Measurements from ENCODE around the gene FKBP1A. TPM values are rescaled to one million over a fixed set of nuclear protein-coding genes. Genes with fewer than 3 reads are reported as not detected.

FKBP1A gene
- total RNA-seq, 2 experiments from 2014 or later = 259 to 282 TPM

DNA sequence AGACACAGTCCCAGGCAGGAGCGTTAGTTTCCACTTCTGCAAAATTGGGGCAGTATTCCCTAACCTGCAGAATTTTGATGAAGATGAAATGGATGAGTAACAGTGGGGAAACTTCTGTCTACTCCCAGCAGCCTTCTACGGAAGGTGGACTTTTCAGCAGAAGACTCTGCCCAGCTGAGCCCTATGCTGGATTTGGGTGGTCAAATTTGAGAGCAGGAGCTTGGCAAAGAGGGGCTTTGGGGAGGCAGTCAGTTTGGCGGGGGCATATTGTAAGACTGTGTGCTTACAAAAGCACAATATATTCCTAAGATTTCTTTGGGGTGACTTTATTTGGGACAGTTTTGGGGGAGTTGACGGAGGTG, 58.5 kb downstream of the FKBP1A start:
- TF ChIP-seq CTCF (IDR thresholded peaks at IDR 0.05) = no peak
- H3K4me1 Mint-ChIP-seq (ENCODE audit: low read depth) = peaks cover 51% of the 10 kb centered on the region
- no peak for ATAC-seq
- H3K27ac Mint-ChIP-seq = no peak overlapping the region
- no peaks in the 10 kb centered on the region for H3K9me3 Mint-ChIP-seq
- no peaks in the 10 kb centered on the region for H3K27me3 Mint-ChIP-seq
- ChIA-PET CTCF (no interaction called here), POLR2A (no interaction called here)
- H3K4me3 Mint-ChIP-seq = no peak overlapping the region
- H3K36me3 Mint-ChIP-seq (ENCODE audit: low read depth) = peaks cover 42% of the 10 kb centered on the region
- DNase-seq = no peak
- intact Hi-C loops (cut with micrococcal nuclease) = no loop called here

DNA sequence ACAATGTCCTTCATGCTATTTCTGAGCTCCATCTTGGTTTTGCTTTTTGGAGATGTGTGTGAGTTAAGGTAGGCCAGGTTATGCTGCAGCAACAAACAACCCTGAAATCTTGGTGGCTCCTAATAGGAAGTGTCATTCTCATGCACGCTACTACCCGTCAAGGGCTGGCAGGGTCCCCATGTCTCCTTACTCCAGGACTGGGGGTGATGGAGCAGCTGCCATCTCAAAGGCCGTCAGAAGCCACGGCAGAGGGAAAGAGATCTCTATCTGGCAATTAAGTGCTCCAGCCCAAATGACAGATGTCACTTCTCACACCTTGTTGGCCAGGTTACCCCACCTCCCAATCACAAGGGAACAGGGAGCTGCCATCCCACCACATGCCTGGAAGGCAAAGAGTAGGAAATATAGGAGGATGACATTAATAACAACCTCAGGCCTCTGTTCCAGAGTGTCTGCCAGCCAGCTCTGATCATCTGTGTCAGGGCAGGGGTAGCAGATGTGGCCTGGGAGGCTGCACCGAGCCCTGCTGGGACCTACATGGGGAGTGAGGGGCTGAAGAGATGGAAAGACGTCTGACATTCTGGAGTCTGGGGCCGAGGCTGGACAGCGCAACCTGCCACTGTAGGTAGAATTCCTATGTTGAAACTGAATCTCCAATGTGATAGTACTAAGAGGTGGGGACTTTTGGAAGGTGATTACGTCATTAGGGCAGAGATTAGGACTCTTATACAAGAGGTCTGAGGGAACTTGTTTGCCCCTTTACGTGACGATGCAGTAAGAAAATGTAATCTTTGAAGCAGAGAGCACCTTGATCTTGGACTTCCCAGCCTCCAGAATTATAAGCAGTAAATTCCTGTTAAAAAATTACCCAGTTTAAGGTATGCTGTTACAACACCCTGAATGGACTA, 59.1 kb downstream of the FKBP1A start:
- H3K36me3 Mint-ChIP-seq (ENCODE audit: low read depth) = peaks cover 42% of the 10 kb centered on the region
- no peak overlapping the region for H3K4me3 Mint-ChIP-seq
- no peak for ATAC-seq
- H3K27ac Mint-ChIP-seq = no peak overlapping the region
- H3K4me1 Mint-ChIP-seq (ENCODE audit: low read depth) = peaks cover 56% of the 10 kb centered on the region
- no peak for TF ChIP-seq CTCF (IDR thresholded peaks at IDR 0.05)
- intact Hi-C loops (cut with micrococcal nuclease) = no loop called here
- no peaks in the 10 kb centered on the region for H3K9me3 Mint-ChIP-seq
- H3K27me3 Mint-ChIP-seq = no peaks in the 10 kb centered on the region
- CTCF ChIA-PET = no interaction called here
- no peak for DNase-seq
- POLR2A ChIA-PET = interaction anchor here (1.0 to 2.1 kb wide), 5 partner anchors 11 to 59 kb away, joined by 3 to 7 read pairs (median 4); no protein-coding TSS in a partner anchor

DNA sequence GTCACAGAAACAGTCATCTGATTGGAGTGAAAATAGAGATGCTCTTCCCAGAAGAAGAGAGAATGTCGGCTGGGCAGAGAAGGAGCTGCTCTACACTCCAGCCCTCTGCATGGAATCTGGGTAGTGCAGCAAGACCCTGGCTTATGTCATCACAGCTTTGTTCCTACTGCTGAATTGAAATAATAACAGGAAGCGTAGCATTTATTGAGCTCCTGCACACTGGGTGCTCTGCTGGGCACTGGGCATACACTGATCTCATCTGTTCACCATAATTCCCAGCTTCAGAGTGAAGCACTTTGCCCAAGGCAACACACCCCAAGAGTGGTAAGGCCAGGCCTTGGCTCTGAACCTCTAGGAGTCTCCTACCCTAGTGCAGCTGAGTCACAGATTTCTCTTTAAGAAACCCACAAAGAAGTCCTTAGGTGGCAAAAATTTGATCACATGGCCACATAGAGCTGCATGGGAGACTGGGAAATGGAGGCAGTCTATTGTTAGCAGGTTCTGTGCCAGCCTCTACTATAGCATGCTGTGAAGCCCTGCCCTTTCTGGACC, 60.0 kb downstream of the FKBP1A start:
- no peaks in the 10 kb centered on the region for H3K9me3 Mint-ChIP-seq
- DNase-seq (no peak), ATAC-seq (no peak)
- peaks cover 45% of the 10 kb centered on the region for H3K36me3 Mint-ChIP-seq (ENCODE audit: low read depth)
- H3K4me3 Mint-ChIP-seq = no peak overlapping the region
- CTCF ChIA-PET = interaction anchor here (0.8 kb wide), 1 partner anchor 69 kb away, joined by 3 read pairs; no protein-coding TSS in a partner anchor
- H3K4me1 Mint-ChIP-seq (ENCODE audit: low read depth) = peaks cover 58% of the 10 kb centered on the region
- POLR2A ChIA-PET = interaction anchor here (0.7 to 2.1 kb wide), 7 partner anchors 12 to 111 kb away, joined by 3 to 7 read pairs (median 3); no protein-coding TSS in a partner anchor
- H3K27ac Mint-ChIP-seq = peak overlapping the region; percentile 39
- no peak for TF ChIP-seq CTCF (IDR thresholded peaks at IDR 0.05)
- intact Hi-C loops (cut with micrococcal nuclease) = no loop called here
- H3K27me3 Mint-ChIP-seq = no peaks in the 10 kb centered on the region

- ChIA-PET CTCF (interaction anchor here (0.8 kb wide), 1 partner anchor 68 kb away, joined by 3 read pairs; no protein-coding TSS in a partner anchor), POLR2A (interaction anchor here (0.7 to 2.1 kb wide), 3 partner anchors 26 to 112 kb away, joined by 3 to 7 read pairs (median 3); no protein-coding TSS in a partner anchor)
- Mint-ChIP-seq H3K9me3 (no peaks in the 10 kb centered on the region), H3K4me3 (no peak overlapping the region), H3K36me3 (ENCODE audit: low read depth) (peaks cover 45% of the 10 kb centered on the region), H3K4me1 (ENCODE audit: low read depth) (peaks cover 53% of the 10 kb centered on the region), H3K27me3 (no peaks in the 10 kb centered on the region), H3K27ac (peak overlapping the region; percentile 75)
- TF ChIP-seq CTCF (IDR thresholded peaks at IDR 0.05) = no peak
- ATAC-seq (no peak), DNase-seq (no peak)
- intact Hi-C loops (cut with micrococcal nuclease) = no loop called here
These were observed 60.9 kb downstream of the FKBP1A start for GRCh38 chr20:1331801-1332453.

All from activated CD8-positive, alpha-beta T cell treated with anti-CD3 and anti-CD28 coated beads for 36 hours (primary cell).